ENCODE measurements around the gene ADH1B. TPM values are rescaled to one million over a fixed set of nuclear protein-coding genes. Genes with fewer than 3 reads are reported as not detected.
"Not testable (repeated sequence)": the region's sequence is repeated elsewhere in the genome, so short reads cannot be mapped to it uniquely, and the experiment has no call there.

Gene ADH1B
- total RNA-seq, 1 donor from 2014 or later: 12.6 TPM

- no peak for DNase-seq (ENCODE audit: low spot score)
- intact Hi-C loops (cut with DNase I): loop anchor here (10.0 kb wide), 1 partner anchor 125 kb away; no protein-coding TSS in a partner anchor
These were observed 8.7 kb upstream of the ADH1B start for GRCh38 chr4:99329876-99330275.

GRCh38 chr4:99324979-99325378, 3.8 kb upstream of the ADH1B start:
- DNase-seq (ENCODE audit: low spot score): no peak
- intact Hi-C loops (cut with DNase I): loop anchor here (10.0 kb wide), 1 partner anchor 120 kb away; no protein-coding TSS in a partner anchor

- DNase-seq (ENCODE audit: low spot score): no peak
- intact Hi-C loops (cut with DNase I): loop anchor here (10.0 kb wide), 1 partner anchor 120 kb away; no protein-coding TSS in a partner anchor
These were observed 3.2 kb upstream of the ADH1B start for GRCh38 chr4:99324361-99324760.

GRCh38 chr4:99323756-99324155, 2.6 kb upstream of the ADH1B start:
- intact Hi-C loops (cut with DNase I): loop anchor here (10.0 kb wide), 1 partner anchor 119 kb away; no protein-coding TSS in a partner anchor
- DNase-seq (ENCODE audit: low spot score): no peak

GRCh38 chr4:99317811-99318210, 3.4 kb downstream of the ADH1B start:
- intact Hi-C loops (cut with DNase I); DNase-seq (ENCODE audit: low spot score): not testable (repeated sequence)

GRCh38 chr4:99317354-99317753, 3.8 kb downstream of the ADH1B start:
- intact Hi-C loops (cut with DNase I): no loop called here
- DNase-seq (ENCODE audit: low spot score): no peak

GRCh38 chr4:99315839-99316238, 5.4 kb downstream of the ADH1B start:
- no peak for DNase-seq (ENCODE audit: low spot score)
- intact Hi-C loops (cut with DNase I): no loop called here

- no peak for DNase-seq (ENCODE audit: low spot score)
- intact Hi-C loops (cut with DNase I): no loop called here
These were observed 7.0 kb downstream of the ADH1B start for GRCh38 chr4:99314211-99314610.

GRCh38 chr4:99310389-99310788, 10.8 kb downstream of the ADH1B start:
- intact Hi-C loops (cut with DNase I): no loop called here
- DNase-seq (ENCODE audit: low spot score): no peak

- intact Hi-C loops (cut with DNase I): no loop called here
- no peak for DNase-seq (ENCODE audit: low spot score)
These were observed 15.4 kb downstream of the ADH1B start for GRCh38 chr4:99305638-99306400.

- DNase-seq (ENCODE audit: low spot score): no peak
- intact Hi-C loops (cut with DNase I): no loop called here
These were observed 19.6 kb downstream of the ADH1B start for GRCh38 chr4:99301376-99302164.

- intact Hi-C loops (cut with DNase I): no loop called here
- DNase-seq (ENCODE audit: low spot score): peak; percentile 82
These were observed 20.3 kb downstream of the ADH1B start for GRCh38 chr4:99300934-99301333.

- intact Hi-C loops (cut with DNase I): no loop called here
- DNase-seq (ENCODE audit: low spot score): no peak
These were observed 27.8 kb downstream of the ADH1B start for GRCh38 chr4:99293357-99293756.

GRCh38 chr4:99290848-99291786, 30.1 kb downstream of the ADH1B start, which contains the start of gene ADH1A:
ADH1A (minus strand) TSS chr4:99290985; CDS start chr4:99290914, 71 bp downstream.
- intact Hi-C loops (cut with DNase I): no loop called here
- no peak for DNase-seq (ENCODE audit: low spot score)

GRCh38 chr4:99285387-99285786, 35.8 kb downstream of the ADH1B start:
- DNase-seq (ENCODE audit: low spot score): no peak
- intact Hi-C loops (cut with DNase I): no loop called here

GRCh38 chr4:99282731-99283130, 38.5 kb downstream of the ADH1B start:
- no peak for DNase-seq (ENCODE audit: low spot score)
- intact Hi-C loops (cut with DNase I): no loop called here

- intact Hi-C loops (cut with DNase I): no loop called here
- DNase-seq (ENCODE audit: low spot score): no peak
These were observed 39.9 kb downstream of the ADH1B start for GRCh38 chr4:99281261-99281660.

- DNase-seq (ENCODE audit: low spot score): no peak
- intact Hi-C loops (cut with DNase I): no loop called here
These were observed 44.8 kb downstream of the ADH1B start for GRCh38 chr4:99276417-99276816.

- no peak for DNase-seq (ENCODE audit: low spot score)
- intact Hi-C loops (cut with DNase I): no loop called here
These were observed 45.3 kb downstream of the ADH1B start for GRCh38 chr4:99275885-99276284.

- DNase-seq (ENCODE audit: low spot score): no peak
These were observed 46.2 kb downstream of the ADH1B start for GRCh38 chr4:99275050-99275449.

More at GRCh38 chr4:99275050-99275449, 46.2 kb downstream of the ADH1B start:
- intact Hi-C loops (cut with DNase I): no loop called here
